GM12878 (cell line): ENCODE measurements around the gene FKBP15. TPM values are rescaled to one million over a fixed set of nuclear protein-coding genes. Genes with fewer than 3 reads are reported as not detected.

Experiments
- ATAC-seq: fragments of 200-7000 bp; cut with Tn5 transposase; 3 replicates; pipeline ENCODE4 v1.9.1; 2020; ENCODE audit warnings: mild to moderate bottlenecking, moderate library complexity
- BruUV-seq: library from RNA; stranded (reverse); fragments of 400-500 nt; replicated peaks from 2 replicates; lab custom pipeline; 2021; lab: Mats Ljungman, UMichigan
- CTCF ChIA-PET: fragments of 300-600 bp; sonication (Branson Sonifier 250); formaldehyde crosslinking; extraction: SDS; loops from one replicate; lab custom pipeline; 2021; ENCODE audit warnings: inconsistent platforms; lab: Yijun Ruan, JAX
- POLR2A ChIA-PET: fragments of 350-600 bp; formaldehyde crosslinking; extraction: SDS; loops from one replicate; lab custom pipeline; 2021; ENCODE audit warnings: inconsistent platforms; lab: Charles Lee
- RAD21 ChIA-PET: fragments of 300-600 bp; sonication (Branson Sonifier 250); formaldehyde crosslinking; loops from one replicate; lab custom pipeline; 2023; ENCODE audit warnings: antibody characterized with exemption; ENCODE audit not compliant: unreplicated experiment; lab: Charles Lee
- SMC1A ChIA-PET: fragments of 300-600 bp; sonication (Branson Sonifier 250); formaldehyde crosslinking; loops from one replicate; lab custom pipeline; 2023; ENCODE audit not compliant: unreplicated experiment, uncharacterized antibody; lab: Charles Lee
- DNase-seq: peaks from one replicate; pipeline ENCODE4 v3.0.0-alpha.2; 2011; ENCODE audit warnings: low read depth, low spot score
- FAIRE-seq: peaks from 3 replicates; lab custom pipeline; 2011; peaks lifted over from hg19 to GRCh38; lab: Jason Lieb, UNC
- H2AFZ ChIP-seq: 2 replicates; pipeline ENCODE4 v1.6.0; 2011; ENCODE audit warnings: low read depth, low read length, control low read depth; ENCODE audit not compliant: control insufficient read depth
- H3K27ac ChIP-seq: 2 replicates; pipeline ENCODE4 v1.5.1; 2011; ENCODE audit warnings: control low read depth; ENCODE audit not compliant: control insufficient read depth, insufficient read depth
- H3K27me3 ChIP-seq, 2 experiments: replicated peaks in 1 of 2; 2 replicates each; pipeline versions ENCODE4 v1.6.0 to v1.6.1; 2011; ENCODE audit warnings: low read length in 1 of 2; ENCODE audit not compliant: control insufficient read depth in 2 of 2, insufficient read depth in 2 of 2
- H3K36me3 ChIP-seq, 2 experiments: 2 replicates each; pipeline ENCODE4 v1.5.1; 2011; ENCODE audit warnings: low read length in 1 of 2; ENCODE audit not compliant: control insufficient read depth in 2 of 2, insufficient read depth in 2 of 2
- H3K4me1 ChIP-seq: 2 replicates; pipeline ENCODE4 v1.6.1; 2011; ENCODE audit warnings: mild to moderate bottlenecking, low read length, moderate library complexity, mixed read lengths; ENCODE audit not compliant: control insufficient read depth, insufficient read depth
- H3K4me2 ChIP-seq: 2 replicates; pipeline ENCODE4 v1.6.0; 2011; ENCODE audit warnings: control low read depth; ENCODE audit not compliant: control insufficient read depth, insufficient read depth
- H3K4me3 ChIP-seq: fragments of 200-600 bp; sonication (generic); 2 replicates; pipeline ENCODE4 v1.5.1; 2016
- H3K79me2 ChIP-seq: 2 replicates; pipeline ENCODE4 v1.6.0; 2011; ENCODE audit warnings: low read length; ENCODE audit not compliant: control insufficient read depth, insufficient read depth
- H3K9ac ChIP-seq: 2 replicates; pipeline ENCODE4 v1.8.0; 2011; ENCODE audit warnings: low read length, control low read depth, mixed read lengths; ENCODE audit not compliant: control insufficient read depth, insufficient read depth
- H3K9me3 ChIP-seq: replicated peaks from 3 replicates; pipeline ENCODE4 v1.5.1; 2011; ENCODE audit warnings: mild to moderate bottlenecking, low read length; ENCODE audit not compliant: control insufficient read depth, insufficient read depth
- H4K20me1 ChIP-seq: 2 replicates; pipeline ENCODE4 v1.6.0; 2011; ENCODE audit not compliant: control insufficient read depth, insufficient read depth
- DPF2 ChIP-seq: fragments of 450-650 bp; IDR thresholded peaks from 2 replicates; pipeline ENCODE4 v1.6.1; 2017; ENCODE audit warnings: mild to moderate bottlenecking
- ESRRA ChIP-seq: IDR thresholded peaks from 2 replicates; pipeline ENCODE4 v1.6.1; 2012; ENCODE audit warnings: mild to moderate bottlenecking, low read length, improper control_type of control experiment
- IKZF1 ChIP-seq: fragments of 450-650 bp; conservative IDR thresholded peaks from 2 replicates; pipeline ENCODE4 v1.6.1; 2017; ENCODE audit warnings: antibody characterized with exemption, mild to moderate bottlenecking
- KAT2A ChIP-seq: conservative IDR thresholded peaks from 2 replicates; pipeline ENCODE4 v1.6.1; 2011; ENCODE audit warnings: low read depth, low read length; ENCODE audit not compliant: control insufficient read depth
- LARP7 ChIP-seq: fragments of 450-650 bp; IDR thresholded peaks from 2 replicates; pipeline ENCODE4 v1.6.1; 2017; ENCODE audit warnings: mild to moderate bottlenecking
- MTA2 ChIP-seq: fragments of 450-650 bp; IDR thresholded peaks from 2 replicates; pipeline ENCODE4 v1.6.1; 2016; ENCODE audit warnings: low read depth, mild to moderate bottlenecking, moderate library complexity
- MYC ChIP-seq: IDR thresholded peaks from 2 replicates; pipeline ENCODE4 v1.6.1; 2011; ENCODE audit warnings: mild to moderate bottlenecking, low read length, moderate library complexity, inconsistent platforms; ENCODE audit not compliant: insufficient read depth, insufficient replicate concordance, insufficient read length, severe bottlenecking
- PML ChIP-seq: IDR thresholded peaks from 2 replicates; pipeline ENCODE4 v1.6.1; 2012; ENCODE audit warnings: low read length, inconsistent platforms
- POLR2AphosphoS2 ChIP-seq: IDR thresholded peaks from 2 replicates; pipeline ENCODE4 v1.6.1; 2011; ENCODE audit warnings: low read depth, mild to moderate bottlenecking, low read length, improper control_type of control experiment, moderate library complexity
- RUNX3 ChIP-seq: IDR thresholded peaks from 2 replicates; pipeline ENCODE4 v1.6.1; 2012; ENCODE audit warnings: low read length, inconsistent platforms
- USF1 ChIP-seq: IDR thresholded peaks from 2 replicates; pipeline ENCODE4 v1.6.1; 2011; ENCODE audit warnings: borderline replicate concordance, low read depth, mild to moderate bottlenecking, moderate library complexity, mixed read lengths, low read length; ENCODE audit not compliant: insufficient read depth; ENCODE audit errors: extremely low read length
- ZNF687 ChIP-seq: fragments of 450-650 bp; IDR thresholded peaks from 2 replicates; pipeline ENCODE4 v1.6.1; 2017; ENCODE audit warnings: mild to moderate bottlenecking, moderate library complexity
- WGBS: methylation state at CpG from one replicate; pipeline ENCODE4 v1.1.6; 2016; ENCODE audit warnings: low lambda C conversion rate; ENCODE audit not compliant: insufficient replicate concordance, insufficient coverage; ENCODE audit errors: missing lambda C conversion rate; 5-methylcytosine and 5-hydroxymethylcytosine counted together
- in situ Hi-C: fragments of 300-500 bp; cut with MboI; formaldehyde crosslinking; loops from 9 replicates; pipeline ENCODE4 v1.14.3; 2018; ENCODE audit warnings: mixed read lengths
- intact Hi-C: fragments of 100-400 bp; cut with micrococcal nuclease; formaldehyde crosslinking; loops from one replicate; pipeline ENCODE4 v1.14.2; 2022; ENCODE audit not compliant: unreplicated experiment
- polyA plus RNA-seq, 11 experiments: library from polyadenylated mRNA; depleted of rRNA in 4 of 11; unstranded in 6 of 11; stranded (reverse) in 5 of 11; fragments of >200 nt; fragmentation: Nextera tagmentation in 4 of 11; fragmentation: Illumina TruSeq in 1 of 11; extraction: Ambion mirVana in 4 of 11; extraction: Trizol in 1 of 11; gene quantifications; 1 replicate in 1 of 11; 2 replicates in 10 of 11; pipeline versions ENCODE4 v1.2.1 to v1.2.3, GENCODE V29; 2011 to 2016; ENCODE audit warnings: inconsistent platforms in 2 of 11, missing spikeins in 2 of 11, low read depth in 1 of 11
- total RNA-seq, 4 experiments: library from RNA; depleted of rRNA in 3 of 4; stranded (reverse); fragments of >200 nt in 3 of 4; fragmentation: Illumina TruSeq in 1 of 4; extraction: Trizol in 1 of 4; gene quantifications; 2 replicates each; pipeline versions ENCODE4 v1.2.1 to v1.2.3, GENCODE V29; 2013 to 2021
- TF ChIP-seq, protein P1 (sequence below): fragments of 450-650 bp; IDR thresholded peaks from 2 replicates; pipeline ENCODE4 v1.6.1; 2018; ENCODE audit warnings: borderline replicate concordance, mild to moderate bottlenecking; ENCODE audit not compliant: partially characterized antibody
- TF ChIP-seq, protein P2 (sequence below): fragments of 450-650 bp; formaldehyde crosslinking; IDR thresholded peaks from 2 replicates; pipeline ENCODE4 v1.5.0; 2022; ENCODE audit warnings: mild to moderate bottlenecking, missing genetic modification characterization

Gene FKBP15
- total and polyA plus RNA-seq, 10 of the 15 experiments (the other 5 are each of a cell fraction or from before 2014, with no cell fraction given): 5.0 to 53.4 (median 21.2) TPM

- CTCF ChIA-PET: no interaction called here
- no TSS peak for BruUV-seq
- SMC1A ChIA-PET: no interaction called here
- H3K9me3 ChIP-seq: no peaks in the 10 kb centered on the region
- no peak overlapping the region for H2AFZ ChIP-seq
- no peak overlapping the region for H3K9ac ChIP-seq
- WGBS: 88% methylated on average over 6 of the region's 6 CpGs
- no peaks in the 10 kb centered on the region for H3K79me2 ChIP-seq
- H4K20me1 ChIP-seq: no peaks in the 10 kb centered on the region; the same call in 1 of the 2 replicates
- POLR2A ChIA-PET: interaction anchor here (0.6 kb wide), 1 partner anchor 1812 kb away, joined by 3 read pairs; no protein-coding TSS in a partner anchor
- DNase-seq (no peak), FAIRE-seq (no peak), ATAC-seq (no peak)
- in situ Hi-C loops: no loop called here
- no peak overlapping the region for H3K27ac ChIP-seq
- RAD21 ChIA-PET: no interaction called here
- intact Hi-C loops: no loop called here
- H3K27me3 ChIP-seq: no peaks in the 10 kb centered on the region
- H3K4me2 ChIP-seq: no peak overlapping the region
- H3K36me3 ChIP-seq: no peaks in the 10 kb centered on the region
- H3K4me1 ChIP-seq: no peaks in the 10 kb centered on the region
- no peak overlapping the region for H3K4me3 ChIP-seq
- TF ChIP-seq IKZF1: no peak
- TF ChIP-seq DPF2: no peak
- no peak for TF ChIP-seq ESRRA
- TF ChIP-seq ZNF687: no peak
- TF ChIP-seq, protein P1, sequence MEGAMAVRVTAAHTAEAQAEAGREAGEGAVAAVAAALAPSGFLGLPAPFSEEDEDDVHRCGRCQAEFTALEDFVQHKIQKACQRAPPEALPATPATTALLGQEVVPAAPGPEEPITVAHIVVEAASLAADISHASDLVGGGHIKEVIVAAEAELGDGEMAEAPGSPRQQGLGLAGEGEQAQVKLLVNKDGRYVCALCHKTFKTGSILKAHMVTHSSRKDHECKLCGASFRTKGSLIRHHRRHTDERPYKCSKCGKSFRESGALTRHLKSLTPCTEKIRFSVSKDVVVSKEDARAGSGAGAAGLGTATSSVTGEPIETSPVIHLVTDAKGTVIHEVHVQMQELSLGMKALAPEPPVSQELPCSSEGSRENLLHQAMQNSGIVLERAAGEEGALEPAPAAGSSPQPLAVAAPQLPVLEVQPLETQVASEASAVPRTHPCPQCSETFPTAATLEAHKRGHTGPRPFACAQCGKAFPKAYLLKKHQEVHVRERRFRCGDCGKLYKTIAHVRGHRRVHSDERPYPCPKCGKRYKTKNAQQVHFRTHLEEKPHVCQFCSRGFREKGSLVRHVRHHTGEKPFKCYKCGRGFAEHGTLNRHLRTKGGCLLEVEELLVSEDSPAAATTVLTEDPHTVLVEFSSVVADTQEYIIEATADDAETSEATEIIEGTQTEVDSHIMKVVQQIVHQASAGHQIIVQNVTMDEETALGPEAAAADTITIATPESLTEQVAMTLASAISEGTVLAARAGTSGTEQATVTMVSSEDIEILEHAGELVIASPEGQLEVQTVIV: no peak
- no peak for TF ChIP-seq RUNX3
- no peak for TF ChIP-seq POLR2AphosphoS2
- TF ChIP-seq MTA2: no peak
- TF ChIP-seq, protein P2, sequence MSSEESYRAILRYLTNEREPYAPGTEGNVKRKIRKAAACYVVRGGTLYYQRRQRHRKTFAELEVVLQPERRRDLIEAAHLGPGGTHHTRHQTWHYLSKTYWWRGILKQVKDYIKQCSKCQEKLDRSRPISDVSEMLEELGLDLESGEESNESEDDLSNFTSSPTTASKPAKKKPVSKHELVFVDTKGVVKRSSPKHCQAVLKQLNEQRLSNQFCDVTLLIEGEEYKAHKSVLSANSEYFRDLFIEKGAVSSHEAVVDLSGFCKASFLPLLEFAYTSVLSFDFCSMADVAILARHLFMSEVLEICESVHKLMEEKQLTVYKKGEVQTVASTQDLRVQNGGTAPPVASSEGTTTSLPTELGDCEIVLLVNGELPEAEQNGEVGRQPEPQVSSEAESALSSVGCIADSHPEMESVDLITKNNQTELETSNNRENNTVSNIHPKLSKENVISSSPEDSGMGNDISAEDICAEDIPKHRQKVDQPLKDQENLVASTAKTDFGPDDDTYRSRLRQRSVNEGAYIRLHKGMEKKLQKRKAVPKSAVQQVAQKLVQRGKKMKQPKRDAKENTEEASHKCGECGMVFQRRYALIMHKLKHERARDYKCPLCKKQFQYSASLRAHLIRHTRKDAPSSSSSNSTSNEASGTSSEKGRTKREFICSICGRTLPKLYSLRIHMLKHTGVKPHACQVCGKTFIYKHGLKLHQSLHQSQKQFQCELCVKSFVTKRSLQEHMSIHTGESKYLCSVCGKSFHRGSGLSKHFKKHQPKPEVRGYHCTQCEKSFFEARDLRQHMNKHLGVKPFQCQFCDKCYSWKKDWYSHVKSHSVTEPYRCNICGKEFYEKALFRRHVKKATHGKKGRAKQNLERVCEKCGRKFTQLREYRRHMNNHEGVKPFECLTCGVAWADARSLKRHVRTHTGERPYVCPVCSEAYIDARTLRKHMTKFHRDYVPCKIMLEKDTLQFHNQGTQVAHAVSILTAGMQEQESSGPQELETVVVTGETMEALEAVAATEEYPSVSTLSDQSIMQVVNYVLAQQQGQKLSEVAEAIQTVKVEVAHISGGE: no peak
- TF ChIP-seq MYC: no peak
- TF ChIP-seq PML: no peak
- no peak for TF ChIP-seq KAT2A
- no peak for TF ChIP-seq USF1
- no peak for TF ChIP-seq LARP7
Measured at GRCh38 chr9:113154471-113154870, 66.6 kb downstream of the FKBP15 start.
